Trophoblast cell (in vitro differentiated cells and primary cell): ENCODE measurements around the gene LIPG.

Experiments used
- DNase-seq, 2 donors: peaks; one replicate each; pipeline ENCODE4 v3.0.0-alpha.2; 2016
- H2AFZ ChIP-seq: 2 replicates; pipeline ENCODE4 v1.6.1; 2013; ENCODE audit warnings: low read length, moderate library complexity, mild to moderate bottlenecking; ENCODE audit not compliant: insufficient read depth, poor library complexity
- H2AK5ac ChIP-seq: 2 replicates; pipeline ENCODE4 v1.6.1; 2013; ENCODE audit warnings: mild to moderate bottlenecking, low read length
- H2BK120ac ChIP-seq: 2 replicates; pipeline ENCODE4 v1.6.1; 2013; ENCODE audit warnings: low read length, mild to moderate bottlenecking, moderate library complexity; ENCODE audit not compliant: insufficient read depth, poor library complexity
- H2BK12ac ChIP-seq: 2 replicates; pipeline ENCODE4 v1.6.1; 2013; ENCODE audit warnings: mild to moderate bottlenecking, low read length, moderate library complexity
- H2BK5ac ChIP-seq: 2 replicates; pipeline ENCODE4 v1.6.1; 2013; ENCODE audit warnings: low read length, low read depth, moderate library complexity, mild to moderate bottlenecking; ENCODE audit not compliant: poor library complexity
- H3K14ac ChIP-seq: 2 replicates; pipeline ENCODE4 v1.6.1; 2013; ENCODE audit warnings: mild to moderate bottlenecking, low read length
- H3K18ac ChIP-seq: 2 replicates; pipeline ENCODE4 v1.6.1; 2013; ENCODE audit warnings: mild to moderate bottlenecking, low read length
- H3K23ac ChIP-seq: 2 replicates; pipeline ENCODE4 v1.6.1; 2013; ENCODE audit warnings: low read length
- H3K27ac ChIP-seq: 2 replicates; pipeline ENCODE4 v1.5.1; 2013; ENCODE audit warnings: low read depth, mild to moderate bottlenecking, inconsistent platforms, low read length, moderate library complexity
- H3K27me3 ChIP-seq: 2 replicates; pipeline ENCODE4 v1.6.1; 2013; ENCODE audit warnings: inconsistent platforms, mild to moderate bottlenecking, low read length, moderate library complexity; ENCODE audit not compliant: insufficient read depth
- H3K36me3 ChIP-seq, 2 experiments: 1 replicate in 1 of 2; 2 replicates in 1 of 2; pipeline ENCODE4 v1.6.1; 2013; ENCODE audit warnings: low read length in 2 of 2, mild to moderate bottlenecking in 2 of 2, moderate library complexity in 1 of 2; ENCODE audit not compliant: insufficient read depth in 2 of 2, control insufficient read depth in 1 of 2
- H3K4ac ChIP-seq: 2 replicates; pipeline ENCODE4 v1.6.1; 2013; ENCODE audit warnings: low read depth, mild to moderate bottlenecking, low read length, moderate library complexity
- H3K4me1 ChIP-seq, 2 experiments: 1 replicate in 1 of 2; 2 replicates in 1 of 2; pipeline ENCODE4 v1.6.1; 2013; ENCODE audit warnings: low read length in 2 of 2, mild to moderate bottlenecking in 2 of 2, moderate library complexity in 1 of 2; ENCODE audit not compliant: insufficient read depth in 2 of 2, control insufficient read depth in 1 of 2
- H3K4me2 ChIP-seq: 2 replicates; pipeline ENCODE4 v1.6.1; 2013; ENCODE audit warnings: inconsistent platforms, mild to moderate bottlenecking, low read length, moderate library complexity
- H3K4me3 ChIP-seq: 2 replicates; pipeline ENCODE4 v1.5.1; 2013; ENCODE audit warnings: mild to moderate bottlenecking, low read depth, low read length, inconsistent platforms
- H3K79me1 ChIP-seq: one replicate; pipeline ENCODE4 v1.6.1; 2013; ENCODE audit warnings: low read length
- H3K79me2 ChIP-seq: 2 replicates; pipeline ENCODE4 v1.6.1; 2013; ENCODE audit warnings: low read length, mild to moderate bottlenecking; ENCODE audit not compliant: control insufficient read depth, insufficient read depth, poor library complexity
- H3K9ac ChIP-seq: 2 replicates; pipeline ENCODE4 v1.6.1; 2013; ENCODE audit warnings: mild to moderate bottlenecking, low read length
- H3K9me3 ChIP-seq: 2 replicates; pipeline ENCODE4 v1.6.1; 2013; ENCODE audit warnings: low read depth, mild to moderate bottlenecking, control low read depth, inconsistent platforms, low read length; ENCODE audit not compliant: insufficient read depth
- H4K12ac ChIP-seq: 2 replicates; pipeline ENCODE4 v1.6.1; 2013; ENCODE audit warnings: low read depth, mild to moderate bottlenecking, low read length, moderate library complexity
- H4K8ac ChIP-seq: 2 replicates; pipeline ENCODE4 v1.6.1; 2013; ENCODE audit warnings: low read depth, mild to moderate bottlenecking, low read length, moderate library complexity
- H4K91ac ChIP-seq: one replicate; pipeline ENCODE4 v1.6.1; 2013; ENCODE audit warnings: low read depth, mild to moderate bottlenecking, low read length, moderate library complexity
- WGBS: extraction: QIAGEN DNeasy Blood & Tissue Kit; methylation state at CpG from one replicate; pipeline ENCODE4 v1.1.7; 2013; ENCODE audit warnings: missing lambda C conversion rate; ENCODE audit not compliant: insufficient read length, insufficient coverage; ENCODE audit errors: extremely low coverage; 5-methylcytosine and 5-hydroxymethylcytosine counted together

LIPG gene

GRCh38 chr18:49613641-49614151 is 51.8 kb downstream of the LIPG start:
- Histone ChIP-seq H3K27ac (no peak overlapping the region), H2BK12ac (no peak overlapping the region), H3K4me2 (no peak overlapping the region), H3K23ac (no peak overlapping the region), H2AFZ (no peak overlapping the region), H4K91ac (no peak overlapping the region), H2BK5ac (no peak overlapping the region), H3K18ac (no peak overlapping the region), H4K8ac (no peak overlapping the region), H3K4ac (no peak overlapping the region), H3K14ac (no peak overlapping the region), H2BK120ac (no peak overlapping the region), H4K12ac (no peak overlapping the region), H3K79me1 (no peaks in the 10 kb centered on the region), H3K9me3 (no peaks in the 10 kb centered on the region), H3K4me1 (peaks cover 1 to 3% of the 10 kb centered on the region in 2 experiments), H3K36me3 (no peaks in the 10 kb centered on the region), H3K27me3 (no peaks in the 10 kb centered on the region), H3K79me2 (no peaks in the 10 kb centered on the region), H3K4me3 (no peak overlapping the region), H3K9ac (no peak overlapping the region), H2AK5ac (no peak overlapping the region)
- no peak for DNase-seq
- no CpG with 5 or more reads among the region's 5 CpGs for WGBS

DNA sequence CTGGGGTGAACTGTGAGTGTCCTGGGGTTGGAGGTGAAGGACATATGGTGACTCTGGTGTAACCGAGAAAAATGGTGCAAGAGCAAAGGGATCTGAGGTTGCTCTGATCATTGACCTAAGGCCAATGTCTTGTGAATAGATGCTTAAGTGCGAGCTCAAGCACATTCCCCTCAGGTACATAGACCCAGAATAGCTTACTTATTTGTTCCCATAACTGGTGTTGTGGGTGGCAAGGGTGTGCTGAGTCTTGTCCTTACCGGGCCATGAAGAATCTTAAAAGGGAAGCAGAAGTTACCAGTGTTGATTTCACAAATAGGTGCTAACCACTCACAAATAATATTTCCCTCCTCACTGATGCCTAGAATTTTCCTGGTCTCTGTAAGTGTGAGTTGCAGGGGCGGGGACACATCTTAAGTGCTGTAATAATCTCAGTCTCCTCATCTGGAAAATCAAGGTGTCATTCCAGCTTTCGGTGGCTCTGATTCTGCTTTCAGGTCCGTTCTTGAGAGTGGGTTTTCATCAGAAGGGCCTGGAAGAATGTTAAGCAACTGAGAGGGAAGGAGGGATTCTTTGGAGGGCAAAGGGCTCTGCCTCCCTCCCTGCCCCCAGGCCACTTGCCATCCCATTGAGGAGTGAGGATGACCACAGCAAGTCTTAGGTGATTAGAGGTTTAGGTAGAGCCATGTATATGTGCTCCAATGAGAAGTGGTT is 54.9 kb downstream of the LIPG start:
- Histone ChIP-seq H2BK120ac (no peak overlapping the region), H3K79me2 (no peaks in the 10 kb centered on the region)
- WGBS: no CpG with 5 or more reads among the region's 6 CpGs

DNA sequence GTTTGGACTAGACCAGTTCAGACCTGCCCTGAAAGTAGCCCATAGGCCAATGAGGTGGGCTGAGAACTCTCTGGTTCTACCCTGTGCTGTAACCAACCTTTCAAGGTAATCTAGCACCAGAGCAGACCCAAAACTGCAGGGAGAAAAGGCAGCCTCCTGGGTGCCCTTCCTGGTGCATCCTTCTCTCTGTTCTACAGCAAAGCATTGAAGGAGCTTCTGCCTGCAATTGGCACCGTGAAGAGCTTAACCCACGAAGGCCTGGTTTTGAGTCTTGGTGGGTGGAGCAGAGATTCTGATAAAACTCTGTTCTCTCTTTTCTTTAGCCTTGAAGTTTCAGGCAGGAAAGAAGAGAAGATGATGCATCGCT is 55.5 kb downstream of the LIPG start:
- Histone ChIP-seq H3K79me2 (no peaks in the 10 kb centered on the region), H2AFZ (no peak overlapping the region), H3K4me1 (peaks cover 12 to 19% of the 10 kb centered on the region in 2 experiments), H3K18ac (no peak overlapping the region), H3K4me3 (no peak overlapping the region), H3K79me1 (no peaks in the 10 kb centered on the region), H3K9ac (no peak overlapping the region), H3K36me3 (no peaks in the 10 kb centered on the region), H2BK12ac (no peak overlapping the region), H4K8ac (no peak overlapping the region), H3K9me3 (no peaks in the 10 kb centered on the region), H2BK5ac (no peak overlapping the region), H3K14ac (no peak overlapping the region), H4K91ac (no peak overlapping the region), H3K23ac (no peak overlapping the region), H3K27ac (no peak overlapping the region), H2AK5ac (no peak overlapping the region), H2BK120ac (no peak overlapping the region), H4K12ac (no peak overlapping the region), H3K4ac (no peak overlapping the region), H3K4me2 (no peak overlapping the region), H3K27me3 (no peaks in the 10 kb centered on the region)
- DNase-seq: no peak
- WGBS: no CpG with 5 or more reads among the region's 3 CpGs

More for the DNA sequence above, 54.9 kb downstream of the LIPG start:
- no peak for DNase-seq
- H3K23ac ChIP-seq: no peak overlapping the region
- no peak overlapping the region for H3K27ac ChIP-seq
- no peak overlapping the region for H2AK5ac ChIP-seq
- H4K8ac ChIP-seq: no peak overlapping the region
- H3K36me3 ChIP-seq: no peaks in the 10 kb centered on the region
- no peak overlapping the region for H2AFZ ChIP-seq
- no peak overlapping the region for H3K4ac ChIP-seq
- no peak overlapping the region for H3K9ac ChIP-seq
- H4K12ac ChIP-seq: no peak overlapping the region
- H3K14ac ChIP-seq: no peak overlapping the region
- no peak overlapping the region for H3K4me3 ChIP-seq
- no peaks in the 10 kb centered on the region for H3K79me1 ChIP-seq
- no peak overlapping the region for H2BK12ac ChIP-seq
- no peak overlapping the region for H2BK5ac ChIP-seq
- peaks cover 9 to 16% of the 10 kb centered on the region in 2 experiments for H3K4me1 ChIP-seq
- H4K91ac ChIP-seq: no peak overlapping the region
- no peak overlapping the region for H3K4me2 ChIP-seq
- no peak overlapping the region for H3K18ac ChIP-seq
- no peaks in the 10 kb centered on the region for H3K9me3 ChIP-seq
- no peaks in the 10 kb centered on the region for H3K27me3 ChIP-seq

GRCh38 chr18:49617865-49618264 is 56.0 kb downstream of the LIPG start:
- no peak overlapping the region for H3K4me2 ChIP-seq
- no peak overlapping the region for H3K23ac ChIP-seq
- no peak overlapping the region for H3K4ac ChIP-seq
- no CpG with 5 or more reads among the region's 2 CpGs for WGBS
- H2AFZ ChIP-seq: no peak overlapping the region
- no peak overlapping the region for H4K8ac ChIP-seq
- H3K4me1 ChIP-seq: peaks cover 12 to 17% of the 10 kb centered on the region in 2 experiments
- no peak overlapping the region for H3K27ac ChIP-seq
- no peak overlapping the region for H2BK120ac ChIP-seq
- H2BK12ac ChIP-seq: no peak overlapping the region
- no peak overlapping the region for H3K18ac ChIP-seq
- H4K12ac ChIP-seq: no peak overlapping the region
- H3K9me3 ChIP-seq: no peaks in the 10 kb centered on the region
- no peak overlapping the region for H4K91ac ChIP-seq
- no peak overlapping the region for H2AK5ac ChIP-seq
- H3K14ac ChIP-seq: no peak overlapping the region
- H3K36me3 ChIP-seq: no peaks in the 10 kb centered on the region
- H3K9ac ChIP-seq: no peak overlapping the region
- H3K79me2 ChIP-seq: no peaks in the 10 kb centered on the region
- H2BK5ac ChIP-seq: no peak overlapping the region
- no peak for DNase-seq
- H3K27me3 ChIP-seq: no peaks in the 10 kb centered on the region
- no peak overlapping the region for H3K4me3 ChIP-seq
- no peaks in the 10 kb centered on the region for H3K79me1 ChIP-seq
